ENCODE results near the gene RASEF.
"Not testable (repeated sequence)": the region's sequence is repeated elsewhere in the genome, so short reads cannot be mapped to it uniquely, and the experiment has no call there.

The RASEF gene

DNA sequence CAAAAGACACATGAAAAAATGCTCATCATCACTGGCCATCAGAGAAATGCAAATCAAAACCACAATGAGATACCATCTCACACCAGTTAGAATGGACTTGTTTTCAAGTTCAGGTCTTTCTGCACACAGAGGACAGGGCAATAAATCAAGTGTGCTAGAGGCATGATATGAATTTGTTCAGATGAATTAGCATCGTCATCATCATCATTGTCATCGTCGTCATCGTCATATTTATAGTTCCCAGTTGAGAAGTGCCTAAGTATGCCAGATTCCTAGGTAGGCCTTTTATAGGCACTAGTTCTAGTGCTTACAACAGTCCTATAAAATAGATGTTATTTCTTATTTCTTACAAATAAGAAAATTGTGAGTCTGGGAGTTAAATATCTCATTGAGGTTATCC is 34.7 kb upstream of the RASEF start:
- POLR2A ChIA-PET = no interaction called here
- TF ChIP-seq, protein P1, sequence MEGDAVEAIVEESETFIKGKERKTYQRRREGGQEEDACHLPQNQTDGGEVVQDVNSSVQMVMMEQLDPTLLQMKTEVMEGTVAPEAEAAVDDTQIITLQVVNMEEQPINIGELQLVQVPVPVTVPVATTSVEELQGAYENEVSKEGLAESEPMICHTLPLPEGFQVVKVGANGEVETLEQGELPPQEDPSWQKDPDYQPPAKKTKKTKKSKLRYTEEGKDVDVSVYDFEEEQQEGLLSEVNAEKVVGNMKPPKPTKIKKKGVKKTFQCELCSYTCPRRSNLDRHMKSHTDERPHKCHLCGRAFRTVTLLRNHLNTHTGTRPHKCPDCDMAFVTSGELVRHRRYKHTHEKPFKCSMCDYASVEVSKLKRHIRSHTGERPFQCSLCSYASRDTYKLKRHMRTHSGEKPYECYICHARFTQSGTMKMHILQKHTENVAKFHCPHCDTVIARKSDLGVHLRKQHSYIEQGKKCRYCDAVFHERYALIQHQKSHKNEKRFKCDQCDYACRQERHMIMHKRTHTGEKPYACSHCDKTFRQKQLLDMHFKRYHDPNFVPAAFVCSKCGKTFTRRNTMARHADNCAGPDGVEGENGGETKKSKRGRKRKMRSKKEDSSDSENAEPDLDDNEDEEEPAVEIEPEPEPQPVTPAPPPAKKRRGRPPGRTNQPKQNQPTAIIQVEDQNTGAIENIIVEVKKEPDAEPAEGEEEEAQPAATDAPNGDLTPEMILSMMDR (IDR thresholded peaks at IDR 0.05; ENCODE audit: insufficient read depth, low read length, missing control alignments) = no peak
- no peak overlapping the region for H3K4me3 ChIP-seq (ENCODE audit: low read depth, low read length)
- no peak for DNase-seq (ENCODE audit: low read depth, low spot score)
- CTCF ChIA-PET = no interaction called here

DNA sequence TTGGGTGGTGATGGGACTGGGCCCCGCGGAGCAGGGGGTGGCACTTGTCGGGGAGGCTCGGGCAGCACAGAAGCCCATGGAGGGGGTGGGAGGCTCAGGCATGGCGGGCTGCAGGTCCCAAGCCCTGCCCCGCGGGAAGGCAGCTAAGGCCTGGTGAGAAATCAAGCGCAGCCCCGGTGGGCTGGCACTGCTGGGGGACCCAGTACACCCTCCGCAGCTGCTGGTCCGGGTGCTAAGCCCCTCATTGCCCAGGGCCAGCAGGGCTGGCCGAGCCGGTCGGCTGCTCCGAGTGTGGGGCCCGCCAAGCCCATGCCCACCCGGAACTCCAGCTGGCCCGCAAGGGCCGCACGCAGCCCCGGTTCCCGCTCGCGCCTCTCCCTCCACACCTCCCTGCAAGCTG is 30.4 kb upstream of the RASEF start:
- POLR2A ChIA-PET; H3K4me3 ChIP-seq (ENCODE audit: low read depth, low read length); DNase-seq (ENCODE audit: low read depth, low spot score); CTCF ChIA-PET: not testable (repeated sequence)

DNA sequence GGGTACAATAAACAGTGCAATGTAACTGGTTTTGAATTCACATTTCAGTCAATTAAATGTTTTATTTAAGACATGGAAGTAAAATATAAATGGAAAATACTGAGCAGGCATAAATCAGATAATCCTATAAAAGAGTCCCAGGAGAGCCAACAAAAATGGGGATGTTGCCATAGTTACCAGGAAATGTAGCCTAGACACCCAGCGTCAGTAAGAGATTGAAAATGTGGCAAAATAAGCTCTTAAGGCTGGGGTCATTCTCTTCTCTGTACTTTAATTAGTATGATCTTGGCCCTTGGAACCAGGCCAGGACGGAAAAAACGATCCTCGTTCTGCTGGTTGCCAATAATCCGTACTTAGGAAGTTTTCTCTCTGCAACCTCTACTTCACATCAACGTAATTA is 18.9 kb upstream of the RASEF start:
- TF ChIP-seq, protein P1 (IDR thresholded peaks at IDR 0.05; ENCODE audit: insufficient read depth, low read length, missing control alignments) = no peak
- no peak overlapping the region for H3K4me3 ChIP-seq (ENCODE audit: low read depth, low read length)
- DNase-seq (ENCODE audit: low read depth, low spot score) = no peak
- CTCF ChIA-PET = interaction anchor here (0.6 kb wide), 1 partner anchor 1280 kb away, joined by 3 read pairs; no protein-coding TSS in a partner anchor
- POLR2A ChIA-PET = no interaction called here

DNA sequence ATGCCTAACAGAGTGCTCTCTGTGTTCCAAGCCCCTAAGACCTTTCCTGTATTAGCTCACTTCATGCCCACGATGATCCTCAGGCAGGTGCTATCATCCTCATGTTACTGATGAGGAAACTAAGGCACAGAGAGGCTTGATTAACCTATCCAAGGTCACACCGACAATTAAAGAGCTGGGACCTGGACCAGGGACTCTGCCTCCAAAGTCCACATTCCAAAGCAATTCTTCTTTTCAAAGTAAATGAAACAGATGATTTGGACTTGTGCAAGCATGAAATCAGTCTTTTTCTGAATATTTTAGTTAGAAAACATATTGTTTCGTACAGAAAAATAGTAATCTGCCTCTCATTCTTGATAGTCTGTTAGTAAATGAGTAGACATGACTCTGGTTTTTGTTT is 18.1 kb upstream of the RASEF start:
- DNase-seq (ENCODE audit: low read depth, low spot score) = no peak
- POLR2A ChIA-PET = no interaction called here
- TF ChIP-seq, protein P1 (IDR thresholded peaks at IDR 0.05; ENCODE audit: insufficient read depth, low read length, missing control alignments) = no peak
- H3K4me3 ChIP-seq (ENCODE audit: low read depth, low read length) = no peak overlapping the region
- CTCF ChIA-PET = no interaction called here

DNA sequence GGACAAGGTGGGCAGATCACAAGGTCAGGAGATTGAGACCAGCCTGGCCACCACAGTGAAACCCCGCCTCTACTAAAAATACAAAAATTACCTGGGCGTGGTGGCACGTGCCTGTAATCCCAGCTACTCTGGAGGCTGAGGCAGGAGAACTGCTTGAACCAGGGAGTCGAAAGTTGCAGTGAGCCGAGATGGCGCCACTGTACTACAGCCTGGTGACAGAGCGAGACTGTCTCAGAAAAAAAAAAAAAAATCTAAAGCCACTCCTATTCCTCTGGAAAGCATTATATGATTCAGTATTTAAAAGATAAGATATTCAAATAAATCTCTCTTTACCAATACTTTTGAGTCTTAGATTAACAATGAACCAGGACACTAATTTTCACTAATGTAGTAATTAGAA is 13.0 kb upstream of the RASEF start:
- DNase-seq (ENCODE audit: low read depth, low spot score); POLR2A ChIA-PET; CTCF ChIA-PET; H3K4me3 ChIP-seq (ENCODE audit: low read depth, low read length): not testable (repeated sequence)

DNA sequence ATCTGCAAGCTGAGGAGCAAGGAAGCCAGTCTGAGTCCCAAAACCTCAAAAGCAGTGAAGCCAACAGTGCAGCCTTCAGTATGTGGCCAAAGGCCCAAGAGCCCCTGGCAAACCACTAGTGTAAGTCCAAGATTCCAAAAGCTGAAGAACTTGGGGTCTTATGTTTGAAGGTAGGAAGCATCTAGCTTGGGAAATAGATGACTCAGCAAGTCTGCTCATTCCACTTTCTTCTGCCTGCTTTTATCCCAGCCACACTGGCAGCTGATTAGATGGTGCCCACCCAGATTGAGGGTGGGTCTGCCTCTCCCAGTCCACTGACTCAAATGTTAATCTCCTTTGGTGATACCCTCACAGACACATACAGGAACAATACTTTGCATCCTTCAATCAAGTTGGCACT is 9.6 kb upstream of the RASEF start:
- CTCF ChIA-PET; H3K4me3 ChIP-seq (ENCODE audit: low read depth, low read length); DNase-seq (ENCODE audit: low read depth, low spot score); POLR2A ChIA-PET: not testable (repeated sequence)

DNA sequence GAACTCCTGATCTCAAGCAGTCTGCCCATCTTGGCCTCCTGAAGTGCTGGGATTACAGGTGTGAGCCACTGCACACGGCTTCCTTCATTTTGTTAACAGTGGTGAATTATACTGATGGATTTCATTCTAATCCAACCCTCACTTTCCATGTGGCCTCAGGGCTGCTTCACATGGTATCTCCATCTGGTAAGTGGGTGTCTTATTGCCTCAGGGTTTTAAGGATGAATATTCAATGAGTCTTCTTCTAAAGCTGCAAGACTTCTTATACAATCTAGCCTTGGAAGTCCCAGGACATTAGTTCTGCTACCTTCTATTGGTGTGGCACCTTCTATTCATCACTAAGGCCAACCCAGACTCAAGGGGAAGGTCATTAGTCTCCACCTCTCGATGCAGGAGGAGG is 8.7 kb upstream of the RASEF start:
- ChIA-PET POLR2A (no interaction called here), CTCF (no interaction called here)
- no peak for DNase-seq (ENCODE audit: low read depth, low spot score)
- TF ChIP-seq, protein P1 (IDR thresholded peaks at IDR 0.05; ENCODE audit: insufficient read depth, low read length, missing control alignments) = no peak
- H3K4me3 ChIP-seq (ENCODE audit: low read depth, low read length) = no peak overlapping the region

DNA sequence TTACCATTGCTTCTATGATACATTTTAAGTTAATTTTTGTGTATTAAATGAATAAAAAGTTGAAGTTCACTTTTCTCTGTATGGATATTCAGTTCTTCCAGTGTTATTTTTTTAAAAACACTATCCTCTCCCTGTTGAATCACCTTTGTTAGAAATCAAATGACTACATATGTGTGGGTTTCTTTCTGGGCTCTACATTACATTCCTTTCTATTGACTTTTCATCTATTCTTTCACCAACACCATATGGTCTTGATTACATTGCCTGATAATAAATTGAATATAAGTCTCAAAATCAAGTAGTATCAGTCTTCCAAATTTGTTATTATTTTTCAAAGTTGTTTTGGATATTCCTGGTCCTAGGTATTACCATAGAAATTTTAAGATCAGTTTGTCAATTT is 7.3 kb upstream of the RASEF start:
- POLR2A ChIA-PET = no interaction called here
- H3K4me3 ChIP-seq (ENCODE audit: low read depth, low read length) = no peak overlapping the region
- CTCF ChIA-PET = no interaction called here
- peak; percentile 21 for DNase-seq (ENCODE audit: low read depth, low spot score)
- TF ChIP-seq, protein P1 (IDR thresholded peaks at IDR 0.05; ENCODE audit: insufficient read depth, low read length, missing control alignments) = no peak
